ENCODE results near the gene C2orf76. TPM values are rescaled to one million over a fixed set of nuclear protein-coding genes. Genes with fewer than 3 reads are reported as not detected.
A peak's percentile ranks its signal among the peaks of the same experiment; 100 is the strongest.

The C2orf76 gene
- total RNA-seq, 2 donors from 2014 or later = 15.8 to 16.2 TPM

GRCh38 chr2:119339562-119339923 lies 27.1 kb downstream of the C2orf76 start:
- intact Hi-C loops (cut with DNase I) = no loop called here
- Histone ChIP-seq H3K27me3 (replicated peaks; ENCODE audit: insufficient read depth) (no peaks in the 10 kb centered on the region), H3K4me3 (no peak overlapping the region), H3K27ac (no peak overlapping the region), H3K4me1 (replicated peaks) (no peaks in the 10 kb centered on the region), H3K36me3 (no peaks in the 10 kb centered on the region), H3K9me3 (no peaks in the 10 kb centered on the region)
- TF ChIP-seq CTCF (IDR thresholded peaks at IDR 0.05) = no peak
- no peak for TF ChIP-seq POLR2A (IDR thresholded peaks at IDR 0.05)
- no peak for TF ChIP-seq POLR2AphosphoS5 (IDR thresholded peaks at IDR 0.05)
- no peak for DNase-seq (ENCODE audit: low spot score)
- 97% methylated on average over 7 of the region's 7 CpGs for WGBS

GRCh38 chr2:119338826-119339561 lies 27.6 kb downstream of the C2orf76 start:
- TF ChIP-seq POLR2A (IDR thresholded peaks at IDR 0.05) (no peak), CTCF (IDR thresholded peaks at IDR 0.05) (no peak), POLR2AphosphoS5 (IDR thresholded peaks at IDR 0.05) (no peak)
- H3K36me3 ChIP-seq = no peaks in the 10 kb centered on the region
- H3K9me3 ChIP-seq = no peaks in the 10 kb centered on the region
- H3K4me1 ChIP-seq (replicated peaks) = no peaks in the 10 kb centered on the region
- H3K27ac ChIP-seq = peak overlapping the region in 1 of 2 donors; percentile 75
- WGBS = 84% methylated on average over 6 of the region's 6 CpGs
- H3K27me3 ChIP-seq (replicated peaks; ENCODE audit: insufficient read depth) = no peaks in the 10 kb centered on the region
- intact Hi-C loops (cut with DNase I) = no loop called here
- no peak overlapping the region for H3K4me3 ChIP-seq
- no peak for DNase-seq (ENCODE audit: low spot score)

- TF ChIP-seq POLR2AphosphoS5 (IDR thresholded peaks at IDR 0.05) = no peak
- no peak for TF ChIP-seq CTCF (IDR thresholded peaks at IDR 0.05)
- no peak for TF ChIP-seq POLR2A (IDR thresholded peaks at IDR 0.05)
- Histone ChIP-seq H3K9me3 (no peaks in the 10 kb centered on the region), H3K27me3 (replicated peaks; ENCODE audit: insufficient read depth) (no peaks in the 10 kb centered on the region), H3K27ac (peak overlapping the region in 1 of 2 donors; percentile 75), H3K36me3 (no peaks in the 10 kb centered on the region), H3K4me1 (replicated peaks) (no peaks in the 10 kb centered on the region), H3K4me3 (no peak overlapping the region)
- 73% methylated on average over 2 of the region's 2 CpGs for WGBS
- intact Hi-C loops (cut with DNase I) = no loop called here
- DNase-seq (ENCODE audit: low spot score) = no peak
Observed at GRCh38 chr2:119338272-119338671, 28.4 kb downstream of the C2orf76 start.

GRCh38 chr2:119337749-119338148 lies 28.9 kb downstream of the C2orf76 start:
- WGBS = 49% methylated on average over 2 of the region's 2 CpGs
- H3K36me3 ChIP-seq = no peaks in the 10 kb centered on the region

GRCh38 chr2:119333833-119334232 lies 32.8 kb downstream of the C2orf76 start:
- 95% methylated on average over 2 of the region's 2 CpGs for WGBS

More at GRCh38 chr2:119337749-119338148, 28.9 kb downstream of the C2orf76 start:
- no peak overlapping the region for H3K4me3 ChIP-seq
- DNase-seq (ENCODE audit: low spot score) = no peak
- TF ChIP-seq POLR2AphosphoS5 (IDR thresholded peaks at IDR 0.05) (peak; percentile 80), POLR2A (IDR thresholded peaks at IDR 0.05) (no peak)
- no peaks in the 10 kb centered on the region for H3K9me3 ChIP-seq
- intact Hi-C loops (cut with DNase I) = no loop called here
- H3K27me3 ChIP-seq (replicated peaks; ENCODE audit: insufficient read depth) = no peaks in the 10 kb centered on the region
- H3K27ac ChIP-seq = peak overlapping the region in 1 of 2 donors; percentile 75
- no peaks in the 10 kb centered on the region for H3K4me1 ChIP-seq (replicated peaks)

More at GRCh38 chr2:119333833-119334232, 32.8 kb downstream of the C2orf76 start:
- H3K4me3 ChIP-seq = no peak overlapping the region
- no peak for DNase-seq (ENCODE audit: low spot score)
- no peaks in the 10 kb centered on the region for H3K36me3 ChIP-seq
- intact Hi-C loops (cut with DNase I) = no loop called here
- no peak for TF ChIP-seq POLR2A (IDR thresholded peaks at IDR 0.05)
- no peak for TF ChIP-seq CTCF (IDR thresholded peaks at IDR 0.05)
- no peak for TF ChIP-seq POLR2AphosphoS5 (IDR thresholded peaks at IDR 0.05)
- no peaks in the 10 kb centered on the region for H3K27me3 ChIP-seq (replicated peaks; ENCODE audit: insufficient read depth)
- H3K9me3 ChIP-seq = no peaks in the 10 kb centered on the region
- H3K4me1 ChIP-seq (replicated peaks) = no peaks in the 10 kb centered on the region
- H3K27ac ChIP-seq = no peak overlapping the region

Data from prostate gland (tissue), 2 donors.